22Rv1 (cell line): Measurements from ENCODE around the gene IL32.
A peak's percentile ranks its signal among the peaks of the same experiment; 100 is the strongest.

Experiments
- H3K27ac ChIP-seq: fragments of 450-650 bp; 2 replicates; pipeline ENCODE4 v1.5.1; 2017
- ZFX ChIP-seq: fragments of 450-650 bp; IDR thresholded peaks from 2 replicates; pipeline ENCODE4 v1.6.1; 2017; ENCODE audit warnings: antibody characterized with exemption, borderline replicate concordance
- TF ChIP-seq, protein P1 (sequence below): fragments of 450-650 bp; IDR thresholded peaks from 2 replicates; pipeline ENCODE4 v1.5.1; 2017; ENCODE audit warnings: mild to moderate bottlenecking

IL32 gene

GRCh38 chr16:3096362-3096761 lies 30.9 kb downstream of the IL32 start:
- TF ChIP-seq, protein P1, sequence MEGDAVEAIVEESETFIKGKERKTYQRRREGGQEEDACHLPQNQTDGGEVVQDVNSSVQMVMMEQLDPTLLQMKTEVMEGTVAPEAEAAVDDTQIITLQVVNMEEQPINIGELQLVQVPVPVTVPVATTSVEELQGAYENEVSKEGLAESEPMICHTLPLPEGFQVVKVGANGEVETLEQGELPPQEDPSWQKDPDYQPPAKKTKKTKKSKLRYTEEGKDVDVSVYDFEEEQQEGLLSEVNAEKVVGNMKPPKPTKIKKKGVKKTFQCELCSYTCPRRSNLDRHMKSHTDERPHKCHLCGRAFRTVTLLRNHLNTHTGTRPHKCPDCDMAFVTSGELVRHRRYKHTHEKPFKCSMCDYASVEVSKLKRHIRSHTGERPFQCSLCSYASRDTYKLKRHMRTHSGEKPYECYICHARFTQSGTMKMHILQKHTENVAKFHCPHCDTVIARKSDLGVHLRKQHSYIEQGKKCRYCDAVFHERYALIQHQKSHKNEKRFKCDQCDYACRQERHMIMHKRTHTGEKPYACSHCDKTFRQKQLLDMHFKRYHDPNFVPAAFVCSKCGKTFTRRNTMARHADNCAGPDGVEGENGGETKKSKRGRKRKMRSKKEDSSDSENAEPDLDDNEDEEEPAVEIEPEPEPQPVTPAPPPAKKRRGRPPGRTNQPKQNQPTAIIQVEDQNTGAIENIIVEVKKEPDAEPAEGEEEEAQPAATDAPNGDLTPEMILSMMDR: no peak
- TF ChIP-seq ZFX: no peak
- H3K27ac ChIP-seq: no peak overlapping the region

GRCh38 chr16:3097266-3097665 lies 31.8 kb downstream of the IL32 start:
- no peak overlapping the region for H3K27ac ChIP-seq

DNA sequence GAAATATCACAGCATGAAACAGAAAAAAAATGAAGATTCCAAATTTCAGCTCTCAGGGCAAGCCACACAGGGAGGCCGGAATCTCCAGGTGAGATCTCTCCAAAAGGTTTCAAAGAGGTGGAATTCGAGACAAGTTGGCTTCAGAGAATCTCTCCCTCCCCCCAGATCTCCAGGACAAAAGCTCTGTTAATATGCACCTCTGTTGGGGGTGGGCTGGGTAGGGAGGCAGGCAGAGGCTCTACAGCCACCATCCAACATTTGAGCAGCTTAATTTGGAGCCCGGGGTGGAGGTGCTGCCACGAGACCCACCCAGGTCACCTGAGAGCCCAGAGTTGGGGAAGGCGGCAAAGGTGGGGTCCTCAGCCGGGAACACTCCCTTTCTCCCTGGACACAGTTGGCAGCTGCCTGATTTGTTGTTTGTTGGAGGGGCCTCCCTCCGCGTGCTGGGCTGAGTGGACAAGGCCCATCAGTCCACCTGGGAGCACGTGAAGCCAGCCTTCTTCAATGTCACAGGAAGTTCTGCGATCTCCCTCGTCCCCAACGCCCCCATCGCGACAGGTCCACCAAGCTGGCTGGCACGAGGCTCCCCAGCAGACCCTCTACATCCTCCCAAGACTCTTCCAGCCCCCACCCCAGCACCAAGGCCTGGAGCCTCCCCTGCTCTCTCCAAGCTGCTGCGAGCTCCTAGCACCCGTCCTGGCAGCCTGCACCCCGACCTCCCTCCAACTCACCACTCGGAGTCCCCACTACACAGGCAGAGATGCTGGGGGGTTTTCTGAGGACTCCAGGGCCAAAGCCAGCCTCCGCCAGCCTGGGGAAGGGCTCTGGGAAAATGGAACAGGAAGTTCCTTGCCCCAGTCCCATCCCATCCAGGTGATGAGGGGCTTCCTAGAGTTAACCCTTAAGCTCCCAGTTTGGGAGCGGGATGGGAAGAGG lies 33.3 kb downstream of the IL32 start, which contains the start of gene ZSCAN10:
Gene ZSCAN10, minus strand, starts transcription at position 836 of the 936 bp plus-strand sequence. CDS start 6,357 bp downstream, outside the sequence.
- H3K27ac ChIP-seq: peak within 1 kb of the TSS; percentile 43
- TF ChIP-seq, protein P1: no peak
- no peak for TF ChIP-seq ZFX

More at GRCh38 chr16:3097266-3097665, 31.8 kb downstream of the IL32 start:
- TF ChIP-seq ZFX: no peak
- TF ChIP-seq, protein P1: no peak

DNA sequence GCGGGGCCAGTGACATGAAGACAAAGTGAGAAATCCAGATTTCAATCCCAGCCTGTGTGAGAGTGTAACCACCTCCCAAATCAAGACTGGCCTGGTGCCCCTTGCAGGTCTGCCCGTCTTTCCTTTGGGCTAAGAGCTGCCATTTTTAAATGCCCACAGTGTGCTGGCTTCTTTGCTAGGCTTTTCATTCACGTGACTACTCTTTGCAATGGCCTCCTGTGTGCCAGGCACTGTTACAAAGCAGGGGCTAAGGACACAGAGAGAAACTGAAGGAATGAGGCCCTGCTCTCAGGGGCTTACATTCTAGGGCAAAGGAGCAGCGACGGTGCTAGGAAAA lies 33.9 kb downstream of the IL32 start:
- no peak for TF ChIP-seq ZFX
- TF ChIP-seq, protein P1: no peak
- no peak overlapping the region for H3K27ac ChIP-seq

- TF ChIP-seq ZFX: no peak
- peak overlapping the region; percentile 43 for H3K27ac ChIP-seq
These were observed 34.5 kb downstream of the IL32 start for GRCh38 chr16:3099732-3100499.

DNA sequence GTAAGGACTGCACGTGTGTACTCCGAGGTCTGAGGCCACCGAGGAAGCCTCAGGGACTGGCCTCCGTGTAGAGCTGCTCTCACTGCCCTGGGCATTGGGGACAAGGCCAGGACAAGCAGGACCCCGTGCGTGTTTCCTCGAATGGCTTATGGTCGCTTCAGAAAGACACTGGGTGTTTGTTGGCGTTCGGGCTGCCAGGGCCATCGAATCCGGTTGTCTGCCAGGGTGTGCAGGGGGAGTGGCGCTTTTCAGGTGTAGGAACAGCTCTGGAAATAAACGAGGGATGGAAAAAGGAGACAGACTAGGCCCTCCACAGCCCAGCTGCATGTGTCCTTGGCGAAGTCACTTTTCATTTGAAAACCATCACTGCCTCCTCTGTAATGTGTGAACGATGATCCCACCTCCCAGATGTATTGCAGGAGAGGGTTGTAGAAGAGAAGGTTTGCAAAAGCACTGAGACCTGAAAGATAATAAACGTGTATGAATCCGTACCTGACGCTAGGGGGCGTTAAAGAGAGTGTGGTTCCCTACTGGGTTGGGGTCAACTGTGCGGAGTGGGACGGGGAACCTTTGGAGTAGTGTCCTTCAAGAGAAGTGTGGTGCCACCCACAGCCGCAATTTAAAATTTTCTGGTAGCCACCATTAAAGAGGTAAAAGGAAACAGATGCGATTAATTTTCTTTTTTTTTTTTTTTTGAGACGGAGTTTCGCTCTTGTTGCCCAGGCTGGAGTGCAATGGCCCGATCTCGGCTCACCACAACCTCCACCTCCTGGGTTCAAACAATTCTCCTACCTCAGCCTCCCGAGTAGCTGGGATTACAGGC lies 35.8 kb downstream of the IL32 start:
- TF ChIP-seq ZFX: no peak
- TF ChIP-seq, protein P1: peak; percentile 87
- H3K27ac ChIP-seq: peak overlapping the region; percentile 43

- no peak overlapping the region for H3K27ac ChIP-seq
- no peak for TF ChIP-seq ZFX
- TF ChIP-seq, protein P1: no peak
These were observed 36.5 kb downstream of the IL32 start for GRCh38 chr16:3101841-3102470.
